C4-2B (cell line): Measurements from ENCODE around the gene DUSP7.

Experiments
- ZFX ChIP-seq: fragments of 450-650 bp; IDR thresholded peaks from 2 replicates; pipeline ENCODE4 v1.6.1; 2017
- TF ChIP-seq, protein P1 (sequence below): fragments of 450-650 bp; conservative IDR thresholded peaks from 2 replicates; pipeline ENCODE4 v1.5.1; 2017; ENCODE audit warnings: mild to moderate bottlenecking

DNA sequence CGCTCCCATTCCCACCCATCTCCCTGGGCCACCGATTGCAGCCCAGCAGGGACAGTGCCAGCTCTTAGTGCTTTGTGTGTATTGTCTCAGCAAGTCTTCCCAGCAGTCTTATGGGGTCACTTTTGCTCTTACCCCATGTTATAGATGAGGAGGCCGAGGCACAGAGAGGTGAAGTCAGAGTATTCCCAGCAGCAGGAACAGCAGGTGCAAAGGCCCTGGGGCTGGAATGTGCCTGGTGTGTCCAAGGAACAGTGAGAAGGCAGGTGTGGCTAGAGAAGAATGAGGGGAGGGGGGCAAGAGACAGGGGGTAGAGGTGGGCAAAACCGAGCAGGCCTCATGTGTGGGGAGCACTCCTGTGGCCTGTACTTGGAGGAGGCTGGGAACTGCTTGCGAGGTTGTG lies 12.8 kb upstream of the DUSP7 start:
- TF ChIP-seq, protein P1, sequence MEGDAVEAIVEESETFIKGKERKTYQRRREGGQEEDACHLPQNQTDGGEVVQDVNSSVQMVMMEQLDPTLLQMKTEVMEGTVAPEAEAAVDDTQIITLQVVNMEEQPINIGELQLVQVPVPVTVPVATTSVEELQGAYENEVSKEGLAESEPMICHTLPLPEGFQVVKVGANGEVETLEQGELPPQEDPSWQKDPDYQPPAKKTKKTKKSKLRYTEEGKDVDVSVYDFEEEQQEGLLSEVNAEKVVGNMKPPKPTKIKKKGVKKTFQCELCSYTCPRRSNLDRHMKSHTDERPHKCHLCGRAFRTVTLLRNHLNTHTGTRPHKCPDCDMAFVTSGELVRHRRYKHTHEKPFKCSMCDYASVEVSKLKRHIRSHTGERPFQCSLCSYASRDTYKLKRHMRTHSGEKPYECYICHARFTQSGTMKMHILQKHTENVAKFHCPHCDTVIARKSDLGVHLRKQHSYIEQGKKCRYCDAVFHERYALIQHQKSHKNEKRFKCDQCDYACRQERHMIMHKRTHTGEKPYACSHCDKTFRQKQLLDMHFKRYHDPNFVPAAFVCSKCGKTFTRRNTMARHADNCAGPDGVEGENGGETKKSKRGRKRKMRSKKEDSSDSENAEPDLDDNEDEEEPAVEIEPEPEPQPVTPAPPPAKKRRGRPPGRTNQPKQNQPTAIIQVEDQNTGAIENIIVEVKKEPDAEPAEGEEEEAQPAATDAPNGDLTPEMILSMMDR: no peak
- no peak for TF ChIP-seq ZFX
